Esophagus squamous epithelium (tissue), 4 donors: ENCODE data around the gene NKX2-3.

ENCODE experiments used
- POLR2A ChIP-seq, 4 donors: fragments of 450-650 bp; IDR thresholded peaks; one replicate each; pipeline ENCODE4 v1.6.1; 2017; ENCODE audit warnings: antibody characterized with exemption in 4 of 4, mild to moderate bottlenecking in 4 of 4, moderate library complexity in 3 of 4
- TF ChIP-seq, protein P1 (sequence below), 6 experiments: fragments of 450-650 bp in 4 of 6; fragments of 200-600 bp in 2 of 6; sonication (generic) in 2 of 6; IDR thresholded peaks; one replicate each; pipeline ENCODE4 v1.5.1; 2016 to 2019; ENCODE audit warnings: antibody characterized with exemption in 6 of 6, mild to moderate bottlenecking in 4 of 6, moderate library complexity in 4 of 6

DNA sequence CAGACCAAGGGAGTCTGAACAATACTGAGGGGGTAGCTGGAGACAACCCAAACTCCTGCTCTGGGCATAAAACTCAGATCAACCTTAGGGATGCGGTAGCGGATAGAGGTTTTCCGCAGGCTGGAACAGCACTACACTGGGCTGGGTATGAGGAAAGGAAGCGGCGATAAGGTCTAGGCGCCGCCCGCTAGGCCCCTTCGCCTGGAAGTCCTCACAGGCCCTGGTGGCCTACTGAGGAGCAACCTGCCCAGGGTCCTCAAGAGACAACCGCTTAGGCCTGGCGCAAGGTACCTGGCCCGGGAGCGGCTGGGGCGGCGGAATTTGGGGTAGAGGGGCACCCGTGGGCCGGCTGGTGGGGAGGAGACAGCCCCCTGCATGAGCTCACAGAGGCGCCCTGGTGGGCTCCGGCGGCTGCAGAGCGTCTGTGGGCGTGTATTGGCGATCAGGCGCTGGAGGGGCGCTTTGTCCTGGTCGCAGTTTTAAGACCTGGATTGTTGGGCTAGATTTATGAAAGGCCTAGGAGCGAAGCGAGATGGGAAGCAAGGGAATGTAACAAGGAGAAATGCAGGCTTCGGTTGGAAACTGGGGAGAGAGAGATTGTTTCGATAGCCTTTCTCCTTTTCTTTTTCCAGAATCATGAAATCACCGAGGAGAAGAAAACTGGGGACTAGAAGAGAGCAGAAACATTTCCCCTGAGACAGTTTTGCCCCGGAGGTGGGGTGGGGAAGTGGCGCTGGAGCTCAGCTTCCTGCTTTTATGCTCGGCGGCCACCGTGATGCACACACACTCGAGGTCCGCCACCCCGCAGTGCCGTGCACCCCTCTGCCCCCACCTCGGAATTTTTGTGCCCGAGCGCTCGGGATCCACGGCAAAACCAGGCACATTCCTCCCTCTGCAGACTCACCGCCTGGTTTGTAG is 2.4 kb upstream of the NKX2-3 start:
- TF ChIP-seq, protein P1, sequence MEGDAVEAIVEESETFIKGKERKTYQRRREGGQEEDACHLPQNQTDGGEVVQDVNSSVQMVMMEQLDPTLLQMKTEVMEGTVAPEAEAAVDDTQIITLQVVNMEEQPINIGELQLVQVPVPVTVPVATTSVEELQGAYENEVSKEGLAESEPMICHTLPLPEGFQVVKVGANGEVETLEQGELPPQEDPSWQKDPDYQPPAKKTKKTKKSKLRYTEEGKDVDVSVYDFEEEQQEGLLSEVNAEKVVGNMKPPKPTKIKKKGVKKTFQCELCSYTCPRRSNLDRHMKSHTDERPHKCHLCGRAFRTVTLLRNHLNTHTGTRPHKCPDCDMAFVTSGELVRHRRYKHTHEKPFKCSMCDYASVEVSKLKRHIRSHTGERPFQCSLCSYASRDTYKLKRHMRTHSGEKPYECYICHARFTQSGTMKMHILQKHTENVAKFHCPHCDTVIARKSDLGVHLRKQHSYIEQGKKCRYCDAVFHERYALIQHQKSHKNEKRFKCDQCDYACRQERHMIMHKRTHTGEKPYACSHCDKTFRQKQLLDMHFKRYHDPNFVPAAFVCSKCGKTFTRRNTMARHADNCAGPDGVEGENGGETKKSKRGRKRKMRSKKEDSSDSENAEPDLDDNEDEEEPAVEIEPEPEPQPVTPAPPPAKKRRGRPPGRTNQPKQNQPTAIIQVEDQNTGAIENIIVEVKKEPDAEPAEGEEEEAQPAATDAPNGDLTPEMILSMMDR (IDR thresholded peaks at IDR 0.05) = no peak
- no peak for TF ChIP-seq POLR2A (IDR thresholded peaks at IDR 0.05)
